ENCODE data around the gene OXTR.

GRCh38 chr3:8766148-8766547 is 3.3 kb downstream of the OXTR start:
- TF ChIP-seq CTCF (IDR thresholded peaks at IDR 0.05): no peak
- no peak for TF ChIP-seq POLR2A (IDR thresholded peaks at IDR 0.05)

Data from vagina (tissue), 2 donors.